HG03045 (cell line): ENCODE measurements around the gene NIPAL4.
"Not testable (repeated sequence)": the region's sequence is repeated elsewhere in the genome, so short reads cannot be mapped to it uniquely, and the experiment has no call there.

ENCODE experiments used
- ATAC-seq: cut with Tn5 transposase; IDR thresholded peaks from one replicate; pipeline ENCODE4 v1.9.1; 2021; ENCODE audit warnings: mild to moderate bottlenecking, moderate library complexity; ENCODE audit not compliant: unreplicated experiment

NIPAL4 gene

GRCh38 chr5:157459715-157460599 lies at the start of gene NIPAL4:
TSS of gene NIPAL4 (plus strand) at chr5:157460213. CDS start at chr5:157460321, 108 bp downstream.
- ATAC-seq: no peak

GRCh38 chr5:157415838-157416237 lies 44.2 kb upstream of the NIPAL4 start:
- ATAC-seq: no peak

- not testable (repeated sequence) for ATAC-seq
Measured at GRCh38 chr5:157419521-157419920, 40.5 kb upstream of the NIPAL4 start.

- ATAC-seq: not testable (repeated sequence)
Measured at GRCh38 chr5:157429920-157430319, 30.1 kb upstream of the NIPAL4 start.

GRCh38 chr5:157431544-157432200 lies 28.3 kb upstream of the NIPAL4 start:
- no peak for ATAC-seq

- ATAC-seq: no peak
Measured at GRCh38 chr5:157434096-157434495, 25.9 kb upstream of the NIPAL4 start.

- ATAC-seq: no peak
Measured at GRCh38 chr5:157443041-157443549, 16.9 kb upstream of the NIPAL4 start.

GRCh38 chr5:157444224-157444623 lies 15.8 kb upstream of the NIPAL4 start:
- ATAC-seq: no peak

GRCh38 chr5:157445745-157446411 lies 14.1 kb upstream of the NIPAL4 start:
- no peak for ATAC-seq

GRCh38 chr5:157446412-157446935 lies 13.5 kb upstream of the NIPAL4 start:
- no peak for ATAC-seq

GRCh38 chr5:157447201-157447637 lies 12.8 kb upstream of the NIPAL4 start:
- no peak for ATAC-seq

- ATAC-seq: no peak
Measured at GRCh38 chr5:157449011-157449723, 10.8 kb upstream of the NIPAL4 start.

GRCh38 chr5:157450024-157450423 lies 10.0 kb upstream of the NIPAL4 start:
- no peak for ATAC-seq

GRCh38 chr5:157451806-157452205 lies 8.2 kb upstream of the NIPAL4 start:
- no peak for ATAC-seq

- no peak for ATAC-seq
Measured at GRCh38 chr5:157454273-157454672, 5.7 kb upstream of the NIPAL4 start.

- no peak for ATAC-seq
Measured at GRCh38 chr5:157455057-157455456, 5.0 kb upstream of the NIPAL4 start.

GRCh38 chr5:157456301-157456700 lies 3.7 kb upstream of the NIPAL4 start:
- no peak for ATAC-seq

- ATAC-seq: no peak
Measured at GRCh38 chr5:157457391-157457790, 2.6 kb upstream of the NIPAL4 start.

GRCh38 chr5:157458835-157459234 lies 1.2 kb upstream of the NIPAL4 start:
- no peak for ATAC-seq
